Panc1 (cell line): Measurements from ENCODE around the gene GOSR1.

Experiments used
- POLR2AphosphoS5 ChIP-seq: IDR thresholded peaks from 2 replicates; pipeline ENCODE4 v1.6.1; 2012; ENCODE audit warnings: mild to moderate bottlenecking, low read depth, low read length, moderate library complexity
- SIN3A ChIP-seq: IDR thresholded peaks from 2 replicates; pipeline ENCODE4 v1.6.1; 2012; ENCODE audit warnings: low read depth, mild to moderate bottlenecking, low read length, moderate library complexity, borderline replicate concordance; ENCODE audit not compliant: insufficient read depth
- TF ChIP-seq, protein P1 (sequence below): fragments of 450-650 bp; IDR thresholded peaks from 2 replicates; pipeline ENCODE4 v1.5.1; 2017; ENCODE audit warnings: mild to moderate bottlenecking
- TF ChIP-seq, protein P2 (sequence below), 2 experiments: IDR thresholded peaks; 2 replicates each; pipeline ENCODE4 v1.6.1; 2011 to 2012; ENCODE audit warnings: low read depth in 2 of 2, control low read depth in 1 of 2, low read length in 1 of 2, mild to moderate bottlenecking in 1 of 2, moderate library complexity in 1 of 2; ENCODE audit not compliant: insufficient read depth in 1 of 2

DNA sequence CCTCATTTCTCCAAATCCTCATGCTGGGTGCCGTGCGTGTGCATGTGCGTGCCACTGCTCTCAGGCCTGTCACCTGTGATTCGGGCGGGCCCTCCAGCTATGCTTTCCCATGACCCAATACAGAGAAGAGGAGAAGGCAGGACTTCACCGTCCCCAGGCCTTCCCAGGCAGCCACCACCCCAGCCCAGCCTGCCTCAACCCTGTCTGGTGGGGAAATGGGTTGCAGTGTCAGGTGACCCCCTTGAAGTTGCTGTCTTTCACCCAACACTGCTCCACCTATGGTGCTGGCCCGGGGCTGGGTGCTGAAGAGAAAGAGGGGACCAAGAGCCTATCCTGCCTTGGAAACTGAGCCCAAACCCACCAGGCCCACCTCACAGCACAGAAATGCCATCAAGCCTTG lies 94.7 kb downstream of the GOSR1 start:
- TF ChIP-seq, protein P1, sequence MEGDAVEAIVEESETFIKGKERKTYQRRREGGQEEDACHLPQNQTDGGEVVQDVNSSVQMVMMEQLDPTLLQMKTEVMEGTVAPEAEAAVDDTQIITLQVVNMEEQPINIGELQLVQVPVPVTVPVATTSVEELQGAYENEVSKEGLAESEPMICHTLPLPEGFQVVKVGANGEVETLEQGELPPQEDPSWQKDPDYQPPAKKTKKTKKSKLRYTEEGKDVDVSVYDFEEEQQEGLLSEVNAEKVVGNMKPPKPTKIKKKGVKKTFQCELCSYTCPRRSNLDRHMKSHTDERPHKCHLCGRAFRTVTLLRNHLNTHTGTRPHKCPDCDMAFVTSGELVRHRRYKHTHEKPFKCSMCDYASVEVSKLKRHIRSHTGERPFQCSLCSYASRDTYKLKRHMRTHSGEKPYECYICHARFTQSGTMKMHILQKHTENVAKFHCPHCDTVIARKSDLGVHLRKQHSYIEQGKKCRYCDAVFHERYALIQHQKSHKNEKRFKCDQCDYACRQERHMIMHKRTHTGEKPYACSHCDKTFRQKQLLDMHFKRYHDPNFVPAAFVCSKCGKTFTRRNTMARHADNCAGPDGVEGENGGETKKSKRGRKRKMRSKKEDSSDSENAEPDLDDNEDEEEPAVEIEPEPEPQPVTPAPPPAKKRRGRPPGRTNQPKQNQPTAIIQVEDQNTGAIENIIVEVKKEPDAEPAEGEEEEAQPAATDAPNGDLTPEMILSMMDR: no peak
- TF ChIP-seq SIN3A (no peak), POLR2AphosphoS5 (no peak)
- TF ChIP-seq, protein P2, sequence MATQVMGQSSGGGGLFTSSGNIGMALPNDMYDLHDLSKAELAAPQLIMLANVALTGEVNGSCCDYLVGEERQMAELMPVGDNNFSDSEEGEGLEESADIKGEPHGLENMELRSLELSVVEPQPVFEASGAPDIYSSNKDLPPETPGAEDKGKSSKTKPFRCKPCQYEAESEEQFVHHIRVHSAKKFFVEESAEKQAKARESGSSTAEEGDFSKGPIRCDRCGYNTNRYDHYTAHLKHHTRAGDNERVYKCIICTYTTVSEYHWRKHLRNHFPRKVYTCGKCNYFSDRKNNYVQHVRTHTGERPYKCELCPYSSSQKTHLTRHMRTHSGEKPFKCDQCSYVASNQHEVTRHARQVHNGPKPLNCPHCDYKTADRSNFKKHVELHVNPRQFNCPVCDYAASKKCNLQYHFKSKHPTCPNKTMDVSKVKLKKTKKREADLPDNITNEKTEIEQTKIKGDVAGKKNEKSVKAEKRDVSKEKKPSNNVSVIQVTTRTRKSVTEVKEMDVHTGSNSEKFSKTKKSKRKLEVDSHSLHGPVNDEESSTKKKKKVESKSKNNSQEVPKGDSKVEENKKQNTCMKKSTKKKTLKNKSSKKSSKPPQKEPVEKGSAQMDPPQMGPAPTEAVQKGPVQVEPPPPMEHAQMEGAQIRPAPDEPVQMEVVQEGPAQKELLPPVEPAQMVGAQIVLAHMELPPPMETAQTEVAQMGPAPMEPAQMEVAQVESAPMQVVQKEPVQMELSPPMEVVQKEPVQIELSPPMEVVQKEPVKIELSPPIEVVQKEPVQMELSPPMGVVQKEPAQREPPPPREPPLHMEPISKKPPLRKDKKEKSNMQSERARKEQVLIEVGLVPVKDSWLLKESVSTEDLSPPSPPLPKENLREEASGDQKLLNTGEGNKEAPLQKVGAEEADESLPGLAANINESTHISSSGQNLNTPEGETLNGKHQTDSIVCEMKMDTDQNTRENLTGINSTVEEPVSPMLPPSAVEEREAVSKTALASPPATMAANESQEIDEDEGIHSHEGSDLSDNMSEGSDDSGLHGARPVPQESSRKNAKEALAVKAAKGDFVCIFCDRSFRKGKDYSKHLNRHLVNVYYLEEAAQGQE (IDR thresholded peaks at IDR 0.05; ENCODE audit: insufficient read depth in 1 of 2, low read depth in 2 of 2, low read length in 1 of 2): no peak
